WTC11 (cell line): ENCODE measurements around the gene RADX. TPM values are rescaled to one million over a fixed set of nuclear protein-coding genes. Genes with fewer than 3 reads are reported as not detected.

ENCODE experiments used
- ATAC-seq: fragments of 200-7000 bp; cut with Tn5 transposase; 2 replicates; pipeline ENCODE4 v1.10.0; 2021; ENCODE audit warnings: mild to moderate bottlenecking, moderate library complexity
- CTCF ChIA-PET: fragments of 300-600 bp; sonication (Branson Sonifier 250); formaldehyde crosslinking; loops from one replicate; lab custom pipeline; 2021; ENCODE audit warnings: antibody characterized with exemption; lab: Charles Lee
- POLR2A ChIA-PET: fragments of 350-600 bp; sonication (Branson Sonifier 250); formaldehyde crosslinking; loops from one replicate; lab custom pipeline; 2021; ENCODE audit warnings: antibody characterized with exemption; lab: Charles Lee
- DNase-seq: peaks from one replicate; pipeline ENCODE4 v3.0.0; 2021; ENCODE audit warnings: low spot score
- H3K27ac Mint-ChIP-seq: 2 replicates; pipeline ENCODE4 v1.8.0; 2021; ENCODE audit warnings: mixed read lengths
- H3K27me3 Mint-ChIP-seq: 2 replicates; pipeline ENCODE4 v1.8.0; 2021; ENCODE audit warnings: low read depth, mild to moderate bottlenecking, moderate library complexity, mixed read lengths
- H3K36me3 Mint-ChIP-seq: 2 replicates; pipeline ENCODE4 v1.8.0; 2021; ENCODE audit warnings: mixed read lengths
- H3K4me1 Mint-ChIP-seq: 2 replicates; pipeline ENCODE4 v1.8.0; 2022; ENCODE audit warnings: mixed read lengths
- H3K4me3 Mint-ChIP-seq: 2 replicates; pipeline ENCODE4 v1.8.0; 2021; ENCODE audit warnings: mild to moderate bottlenecking, moderate library complexity, mixed read lengths
- H3K9me3 Mint-ChIP-seq: 2 replicates; pipeline ENCODE4 v1.8.0; 2021; ENCODE audit warnings: mixed read lengths
- ATF1 ChIP-seq: sonication (generic); formaldehyde crosslinking; IDR thresholded peaks from 2 replicates; pipeline ENCODE4 v1.8.1; 2023; ENCODE audit warnings: mild to moderate bottlenecking, moderate library complexity, missing genetic modification reagents
- E2F5 ChIP-seq: sonication (generic); formaldehyde crosslinking; IDR thresholded peaks from 2 replicates; pipeline ENCODE4 v1.8.1; 2022; ENCODE audit warnings: mild to moderate bottlenecking, moderate library complexity, missing genetic modification reagents
- ELF4 ChIP-seq: sonication (generic); formaldehyde crosslinking; IDR thresholded peaks from 2 replicates; pipeline ENCODE4 v1.8.1; 2022; ENCODE audit warnings: low read depth, mild to moderate bottlenecking, moderate library complexity, missing genetic modification reagents
- ERG ChIP-seq: fragments of 250-450 bp; sonication (Bioruptor Pico); IDR thresholded peaks from 2 replicates; pipeline ENCODE4 v1.8.0; 2021; ENCODE audit warnings: mild to moderate bottlenecking
- HMGA2 ChIP-seq: fragments of 250-450 bp; sonication (Bioruptor Pico); IDR thresholded peaks from 2 replicates; pipeline ENCODE4 v1.4.0; 2021; ENCODE audit warnings: mild to moderate bottlenecking, moderate library complexity
- JAZF1 ChIP-seq: fragments of 250-450 bp; sonication (Bioruptor Pico); IDR thresholded peaks from 2 replicates; pipeline ENCODE4 v1.9.0; 2021; ENCODE audit warnings: moderate library complexity, mild to moderate bottlenecking, inconsistent platforms
- NR1H2 ChIP-seq: sonication (generic); formaldehyde crosslinking; IDR thresholded peaks from 2 replicates; pipeline ENCODE4 v1.9.0; 2021; ENCODE audit warnings: mild to moderate bottlenecking, moderate library complexity, missing genetic modification reagents
- RELA ChIP-seq: sonication (generic); formaldehyde crosslinking; IDR thresholded peaks from 2 replicates; pipeline ENCODE4 v1.8.1; 2022; ENCODE audit warnings: missing genetic modification reagents, mild to moderate bottlenecking, borderline replicate concordance
- SOX15 ChIP-seq: fragments of 250-450 bp; sonication (Bioruptor Pico); IDR thresholded peaks from 2 replicates; pipeline ENCODE4 v1.9.0; 2021; ENCODE audit warnings: mild to moderate bottlenecking
- ZBTB43 ChIP-seq: sonication (generic); formaldehyde crosslinking; IDR thresholded peaks from 2 replicates; pipeline ENCODE4 v1.8.1; 2023; ENCODE audit warnings: mild to moderate bottlenecking, missing genetic modification reagents
- ZMAT4 ChIP-seq: fragments of 250-450 bp; sonication (Bioruptor Pico); IDR thresholded peaks from 2 replicates; pipeline ENCODE4 v1.9.0; 2021; ENCODE audit warnings: mild to moderate bottlenecking
- ZNF121 ChIP-seq: sonication (generic); formaldehyde crosslinking; IDR thresholded peaks from 2 replicates; pipeline ENCODE4 v1.8.0; 2023; ENCODE audit warnings: missing genetic modification reagents
- ZNF138 ChIP-seq: sonication (generic); formaldehyde crosslinking; conservative IDR thresholded peaks from 2 replicates; pipeline ENCODE4 v1.8.1; 2022; ENCODE audit warnings: mild to moderate bottlenecking, moderate library complexity, missing genetic modification reagents
- ZNF396 ChIP-seq: fragments of 250-450 bp; sonication (Bioruptor Pico); IDR thresholded peaks from 2 replicates; pipeline ENCODE4 v1.8.0; 2021; ENCODE audit warnings: mild to moderate bottlenecking, moderate library complexity, borderline replicate concordance
- ZNF416 ChIP-seq: fragments of 250-450 bp; sonication (Bioruptor Pico); IDR thresholded peaks from 2 replicates; pipeline ENCODE4 v1.9.0; 2021; ENCODE audit warnings: mild to moderate bottlenecking, inconsistent platforms
- total RNA-seq: library from RNA; stranded (reverse); gene quantifications from 3 replicates; pipeline ENCODE4 v1.2.3, GENCODE V29; 2021
- TF ChIP-seq, protein P1 (sequence below): fragments of 200-600 bp; IDR thresholded peaks from 2 replicates; pipeline ENCODE4 v1.8.0; 2022; ENCODE audit warnings: antibody characterized with exemption
- TF ChIP-seq, protein P2 (sequence below): sonication (generic); formaldehyde crosslinking; IDR thresholded peaks from 2 replicates; pipeline ENCODE4 v1.8.0; 2023; ENCODE audit warnings: missing genetic modification reagents
- TF ChIP-seq, protein P3 (sequence below): fragments of 250-450 bp; sonication (Bioruptor Pico); conservative IDR thresholded peaks from 2 replicates; pipeline ENCODE4 v1.9.0; 2021; ENCODE audit warnings: mild to moderate bottlenecking
- TF ChIP-seq, protein P4 (sequence below): sonication (generic); formaldehyde crosslinking; IDR thresholded peaks from 2 replicates; pipeline ENCODE4 v1.8.1; 2022; ENCODE audit warnings: mild to moderate bottlenecking, missing genetic modification reagents, moderate library complexity, borderline replicate concordance
- TF ChIP-seq, protein P5 (sequence below): sonication (generic); formaldehyde crosslinking; IDR thresholded peaks from 2 replicates; pipeline ENCODE4 v1.8.0; 2023; ENCODE audit warnings: missing genetic modification reagents, mild to moderate bottlenecking, borderline replicate concordance

RADX gene
- total RNA-seq, 1 experiment from 2014 or later, result 4.4 TPM

GRCh38 chrX:106631615-106632014 lies 19.8 kb downstream of the RADX start:
- POLR2A ChIA-PET, result no interaction called here
- H3K9me3 Mint-ChIP-seq, result no peaks in the 10 kb centered on the region
- H3K36me3 Mint-ChIP-seq, result no peaks in the 10 kb centered on the region
- H3K27me3 Mint-ChIP-seq, result no peaks in the 10 kb centered on the region
- H3K4me3 Mint-ChIP-seq, result no peak overlapping the region
- TF ChIP-seq, protein P1, sequence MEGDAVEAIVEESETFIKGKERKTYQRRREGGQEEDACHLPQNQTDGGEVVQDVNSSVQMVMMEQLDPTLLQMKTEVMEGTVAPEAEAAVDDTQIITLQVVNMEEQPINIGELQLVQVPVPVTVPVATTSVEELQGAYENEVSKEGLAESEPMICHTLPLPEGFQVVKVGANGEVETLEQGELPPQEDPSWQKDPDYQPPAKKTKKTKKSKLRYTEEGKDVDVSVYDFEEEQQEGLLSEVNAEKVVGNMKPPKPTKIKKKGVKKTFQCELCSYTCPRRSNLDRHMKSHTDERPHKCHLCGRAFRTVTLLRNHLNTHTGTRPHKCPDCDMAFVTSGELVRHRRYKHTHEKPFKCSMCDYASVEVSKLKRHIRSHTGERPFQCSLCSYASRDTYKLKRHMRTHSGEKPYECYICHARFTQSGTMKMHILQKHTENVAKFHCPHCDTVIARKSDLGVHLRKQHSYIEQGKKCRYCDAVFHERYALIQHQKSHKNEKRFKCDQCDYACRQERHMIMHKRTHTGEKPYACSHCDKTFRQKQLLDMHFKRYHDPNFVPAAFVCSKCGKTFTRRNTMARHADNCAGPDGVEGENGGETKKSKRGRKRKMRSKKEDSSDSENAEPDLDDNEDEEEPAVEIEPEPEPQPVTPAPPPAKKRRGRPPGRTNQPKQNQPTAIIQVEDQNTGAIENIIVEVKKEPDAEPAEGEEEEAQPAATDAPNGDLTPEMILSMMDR, result no peak
- no peak for TF ChIP-seq ATF1
- no peak for TF ChIP-seq RELA (CRISPR knock-in tag)
- TF ChIP-seq ZNF121 (CRISPR knock-in tag), result no peak
- TF ChIP-seq, protein P2, sequence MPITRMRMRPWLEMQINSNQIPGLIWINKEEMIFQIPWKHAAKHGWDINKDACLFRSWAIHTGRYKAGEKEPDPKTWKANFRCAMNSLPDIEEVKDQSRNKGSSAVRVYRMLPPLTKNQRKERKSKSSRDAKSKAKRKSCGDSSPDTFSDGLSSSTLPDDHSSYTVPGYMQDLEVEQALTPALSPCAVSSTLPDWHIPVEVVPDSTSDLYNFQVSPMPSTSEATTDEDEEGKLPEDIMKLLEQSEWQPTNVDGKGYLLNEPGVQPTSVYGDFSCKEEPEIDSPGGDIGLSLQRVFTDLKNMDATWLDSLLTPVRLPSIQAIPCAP (CRISPR knock-in tag), result no peak
- no peak for TF ChIP-seq E2F5 (CRISPR knock-in tag)
- TF ChIP-seq SOX15 (CRISPR knock-in tag), result no peak
- no peak for TF ChIP-seq ZNF396
- no peak for TF ChIP-seq ZNF416
- TF ChIP-seq NR1H2 (CRISPR knock-in tag), result no peak
- TF ChIP-seq HMGA2 (CRISPR knock-in tag), result no peak
- no peak for TF ChIP-seq ZBTB43 (CRISPR knock-in tag)
- TF ChIP-seq JAZF1 (CRISPR knock-in tag), result no peak
- no peak for TF ChIP-seq ZMAT4 (CRISPR knock-in tag)
- DNase-seq, result no peak
- H3K27ac Mint-ChIP-seq, result no peak overlapping the region
- H3K4me1 Mint-ChIP-seq, result no peaks in the 10 kb centered on the region
- no peak for ATAC-seq
- CTCF ChIA-PET, result no interaction called here

DNA sequence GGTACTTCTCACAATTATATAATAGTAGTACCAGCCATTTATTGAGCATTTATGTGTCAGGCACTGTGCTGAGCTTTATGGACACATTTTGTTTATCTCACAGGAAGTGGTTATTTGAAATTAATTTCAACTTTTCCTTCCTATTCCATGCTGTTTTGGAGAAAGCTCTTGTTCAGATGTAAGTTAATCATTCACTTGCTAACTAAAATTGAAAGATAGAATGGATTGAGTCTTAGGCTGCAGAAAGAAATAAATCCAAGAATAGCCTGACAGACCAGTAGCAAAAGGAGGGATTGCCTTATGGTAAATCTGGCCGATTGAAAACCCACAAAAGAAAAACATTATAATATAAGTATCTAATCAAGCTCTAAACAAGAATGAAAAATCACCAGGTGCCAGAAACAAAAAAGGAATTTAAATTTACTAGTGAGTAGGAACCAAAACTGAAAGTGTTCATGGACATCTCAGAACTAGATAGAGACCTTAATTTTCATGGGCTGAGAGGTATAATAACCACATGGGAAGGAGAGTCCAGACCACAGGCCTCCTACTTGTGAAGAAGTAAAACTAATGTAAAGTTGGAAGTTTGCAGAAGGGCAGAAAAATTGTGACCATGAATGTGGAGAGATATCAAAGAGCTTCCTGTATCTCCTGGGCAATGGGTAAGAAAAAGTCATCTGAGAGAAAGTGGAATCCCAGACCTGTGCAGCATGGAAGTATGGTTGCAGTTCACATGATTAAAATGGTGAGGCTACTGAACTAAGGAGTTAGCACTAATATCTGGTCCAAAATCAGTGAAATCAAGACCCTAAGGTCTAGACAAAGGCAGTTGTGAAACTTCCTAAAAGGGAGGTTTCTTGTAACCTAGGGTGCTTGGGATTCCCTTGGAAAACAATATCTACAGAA lies 38.0 kb downstream of the RADX start:
- no peak for DNase-seq
- H3K36me3 Mint-ChIP-seq, result no peaks in the 10 kb centered on the region
- POLR2A ChIA-PET, result no interaction called here
- no peak overlapping the region for H3K4me3 Mint-ChIP-seq
- no peaks in the 10 kb centered on the region for H3K9me3 Mint-ChIP-seq
- no peaks in the 10 kb centered on the region for H3K4me1 Mint-ChIP-seq
- no peak for ATAC-seq
- CTCF ChIA-PET, result no interaction called here
- H3K27me3 Mint-ChIP-seq, result no peaks in the 10 kb centered on the region
- no peak overlapping the region for H3K27ac Mint-ChIP-seq
- TF ChIP-seq ERG, result no peak
- TF ChIP-seq ELF4 (CRISPR knock-in tag), result no peak
- TF ChIP-seq, protein P3, sequence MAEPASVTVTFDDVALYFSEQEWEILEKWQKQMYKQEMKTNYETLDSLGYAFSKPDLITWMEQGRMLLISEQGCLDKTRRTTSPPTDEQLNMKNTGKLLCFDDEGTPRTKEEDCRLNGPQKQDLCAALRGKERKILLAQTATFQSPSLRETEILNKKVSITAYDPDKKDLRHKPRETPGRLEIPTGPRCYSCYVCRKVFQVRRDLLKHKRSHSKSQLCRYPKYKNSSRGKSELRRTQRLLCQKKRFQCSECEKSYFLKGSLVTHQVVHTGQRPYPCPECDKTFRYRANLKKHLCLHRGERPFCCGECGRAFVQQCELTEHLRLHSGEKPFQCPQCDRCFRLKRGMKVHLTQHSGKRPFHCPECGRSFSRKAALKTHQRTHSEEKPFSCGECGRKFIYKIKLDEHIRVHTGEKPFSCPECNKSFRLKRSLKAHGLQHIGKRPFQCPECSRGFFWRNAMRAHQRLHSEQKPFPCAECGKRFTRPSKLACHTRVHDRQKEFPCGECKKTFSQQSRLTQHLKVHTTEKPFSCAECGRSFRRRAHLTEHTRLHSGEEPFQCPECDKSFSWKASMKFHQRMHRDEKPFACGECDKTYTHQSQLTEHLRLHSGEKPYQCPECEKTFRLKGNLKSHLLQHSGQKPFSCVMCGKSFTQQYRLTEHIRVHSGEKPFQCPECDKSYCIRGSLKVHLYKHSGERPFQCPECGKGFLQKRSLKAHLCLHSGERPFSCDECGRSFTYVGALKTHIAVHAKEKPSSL, result no peak
- TF ChIP-seq SOX15 (CRISPR knock-in tag), result no peak
- TF ChIP-seq ZNF138 (CRISPR knock-in tag), result no peak
- TF ChIP-seq, protein P4, sequence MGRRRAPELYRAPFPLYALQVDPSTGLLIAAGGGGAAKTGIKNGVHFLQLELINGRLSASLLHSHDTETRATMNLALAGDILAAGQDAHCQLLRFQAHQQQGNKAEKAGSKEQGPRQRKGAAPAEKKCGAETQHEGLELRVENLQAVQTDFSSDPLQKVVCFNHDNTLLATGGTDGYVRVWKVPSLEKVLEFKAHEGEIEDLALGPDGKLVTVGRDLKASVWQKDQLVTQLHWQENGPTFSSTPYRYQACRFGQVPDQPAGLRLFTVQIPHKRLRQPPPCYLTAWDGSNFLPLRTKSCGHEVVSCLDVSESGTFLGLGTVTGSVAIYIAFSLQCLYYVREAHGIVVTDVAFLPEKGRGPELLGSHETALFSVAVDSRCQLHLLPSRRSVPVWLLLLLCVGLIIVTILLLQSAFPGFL (CRISPR knock-in tag), result no peak
- TF ChIP-seq, protein P5, sequence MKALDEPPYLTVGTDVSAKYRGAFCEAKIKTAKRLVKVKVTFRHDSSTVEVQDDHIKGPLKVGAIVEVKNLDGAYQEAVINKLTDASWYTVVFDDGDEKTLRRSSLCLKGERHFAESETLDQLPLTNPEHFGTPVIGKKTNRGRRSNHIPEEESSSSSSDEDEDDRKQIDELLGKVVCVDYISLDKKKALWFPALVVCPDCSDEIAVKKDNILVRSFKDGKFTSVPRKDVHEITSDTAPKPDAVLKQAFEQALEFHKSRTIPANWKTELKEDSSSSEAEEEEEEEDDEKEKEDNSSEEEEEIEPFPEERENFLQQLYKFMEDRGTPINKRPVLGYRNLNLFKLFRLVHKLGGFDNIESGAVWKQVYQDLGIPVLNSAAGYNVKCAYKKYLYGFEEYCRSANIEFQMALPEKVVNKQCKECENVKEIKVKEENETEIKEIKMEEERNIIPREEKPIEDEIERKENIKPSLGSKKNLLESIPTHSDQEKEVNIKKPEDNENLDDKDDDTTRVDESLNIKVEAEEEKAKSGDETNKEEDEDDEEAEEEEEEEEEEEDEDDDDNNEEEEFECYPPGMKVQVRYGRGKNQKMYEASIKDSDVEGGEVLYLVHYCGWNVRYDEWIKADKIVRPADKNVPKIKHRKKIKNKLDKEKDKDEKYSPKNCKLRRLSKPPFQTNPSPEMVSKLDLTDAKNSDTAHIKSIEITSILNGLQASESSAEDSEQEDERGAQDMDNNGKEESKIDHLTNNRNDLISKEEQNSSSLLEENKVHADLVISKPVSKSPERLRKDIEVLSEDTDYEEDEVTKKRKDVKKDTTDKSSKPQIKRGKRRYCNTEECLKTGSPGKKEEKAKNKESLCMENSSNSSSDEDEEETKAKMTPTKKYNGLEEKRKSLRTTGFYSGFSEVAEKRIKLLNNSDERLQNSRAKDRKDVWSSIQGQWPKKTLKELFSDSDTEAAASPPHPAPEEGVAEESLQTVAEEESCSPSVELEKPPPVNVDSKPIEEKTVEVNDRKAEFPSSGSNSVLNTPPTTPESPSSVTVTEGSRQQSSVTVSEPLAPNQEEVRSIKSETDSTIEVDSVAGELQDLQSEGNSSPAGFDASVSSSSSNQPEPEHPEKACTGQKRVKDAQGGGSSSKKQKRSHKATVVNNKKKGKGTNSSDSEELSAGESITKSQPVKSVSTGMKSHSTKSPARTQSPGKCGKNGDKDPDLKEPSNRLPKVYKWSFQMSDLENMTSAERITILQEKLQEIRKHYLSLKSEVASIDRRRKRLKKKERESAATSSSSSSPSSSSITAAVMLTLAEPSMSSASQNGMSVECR (CRISPR knock-in tag), result no peak
